Upper lobe of left lung (tissue), 6 donors: ENCODE data around the gene AFP. TPM values are rescaled to one million over a fixed set of nuclear protein-coding genes. Genes with fewer than 3 reads are reported as not detected.

Source experiments
- ATAC-seq, 2 donors: fragments of 200-7000 bp; cut with Tn5 transposase; one replicate each; pipeline ENCODE4 v1.9.1; 2022; ENCODE audit warnings: mild to moderate bottlenecking in 2 of 2, moderate library complexity in 2 of 2; ENCODE audit not compliant: low FRiP score in 2 of 2
- DNase-seq, 2 donors: peaks; one replicate each; pipeline ENCODE4 v3.0.0-alpha.2; 2019 to 2020
- H3K27ac ChIP-seq, 4 donors: fragments of 200-600 bp; sonication (generic); one replicate each; pipeline ENCODE4 v1.5.1; 2016 to 2019
- H3K27me3 ChIP-seq, 4 donors: fragments of 200-600 bp; sonication (generic); one replicate each; pipeline ENCODE4 v1.5.1; 2017 to 2019
- H3K36me3 ChIP-seq, 4 donors: fragments of 200-600 bp; sonication (generic); one replicate each; pipeline ENCODE4 v1.5.1; 2016 to 2019
- H3K4me1 ChIP-seq, 4 donors: fragments of 200-600 bp; sonication (generic); one replicate each; pipeline ENCODE4 v1.5.1; 2018 to 2019
- H3K4me3 ChIP-seq, 4 donors: fragments of 200-600 bp; sonication (generic); one replicate each; pipeline ENCODE4 v1.5.1; 2017 to 2019; ENCODE audit warnings: mild to moderate bottlenecking in 2 of 4, moderate library complexity in 1 of 4
- H3K9me3 ChIP-seq, 4 donors: fragments of 200-600 bp; sonication (generic); one replicate each; pipeline ENCODE4 v1.5.1; 2018 to 2019
- CTCF ChIP-seq, 6 experiments: fragments of 450-650 bp in 4 of 6; fragments of 200-600 bp in 2 of 6; sonication (generic) in 2 of 6; IDR thresholded peaks; one replicate each; pipeline ENCODE4 v1.5.1; 2016 to 2019; ENCODE audit warnings: antibody characterized with exemption in 6 of 6
- EP300 ChIP-seq, 4 donors: sonication (generic); formaldehyde crosslinking; IDR thresholded peaks; one replicate each; pipeline ENCODE4 v1.5.1; 2017; ENCODE audit warnings: antibody characterized with exemption in 4 of 4, control low read depth in 2 of 4
- POLR2A ChIP-seq, 4 donors: fragments of 450-650 bp; IDR thresholded peaks; one replicate each; pipeline ENCODE4 v1.5.1; 2016 to 2017; ENCODE audit warnings: antibody characterized with exemption in 4 of 4, mild to moderate bottlenecking in 2 of 4
- POLR2AphosphoS5 ChIP-seq, 2 donors: sonication (generic); formaldehyde crosslinking; IDR thresholded peaks; one replicate each; pipeline ENCODE4 v1.5.1; 2017; ENCODE audit warnings: antibody characterized with exemption in 2 of 2
- WGBS, 2 donors: methylation state at CpG; one replicate each; pipeline ENCODE4 v1.1.5; 2017 to 2018; 5-methylcytosine and 5-hydroxymethylcytosine counted together
- total RNA-seq, 6 donors: library from RNA; depleted of rRNA in 4 of 6; stranded (reverse); fragments of >200 nt in 4 of 6; gene quantifications; one replicate each; pipeline versions ENCODE4 v1.1.0 to v1.2.1, GENCODE V29; 2016 to 2021
- donor health status: DM: no; HTN: no; CAD: no; lungs with moderate emphysema.
- donor health status: DM: no; HTN: yes; CAD: no; lungs with severe emphysema.

Gene AFP
- total RNA-seq, 6 donors from 2014 or later: 1.2 to 2.9 TPM; not detected in 4

GRCh38 chr4:73456177-73457022, 20.4 kb downstream of the AFP start:
- no peak for ATAC-seq
- DNase-seq: no peak
- H3K27me3 ChIP-seq: no peaks in the 10 kb centered on the region
- H3K36me3 ChIP-seq: no peaks in the 10 kb centered on the region
- H3K27ac ChIP-seq: no peak overlapping the region
- H3K4me1 ChIP-seq: no peaks in the 10 kb centered on the region
- TF ChIP-seq CTCF (IDR thresholded peaks at IDR 0.05): no peak
- TF ChIP-seq POLR2AphosphoS5 (IDR thresholded peaks at IDR 0.05): no peak
- TF ChIP-seq EP300 (IDR thresholded peaks at IDR 0.05): no peak
- no peak for TF ChIP-seq POLR2A (IDR thresholded peaks at IDR 0.05)
- H3K4me3 ChIP-seq: no peak overlapping the region
- no peaks in the 10 kb centered on the region for H3K9me3 ChIP-seq
- 71 to 84% methylated on average over 5 of the region's 5 CpGs for WGBS, 2 donors

GRCh38 chr4:73458184-73459047, 22.4 kb downstream of the AFP start:
- Histone ChIP-seq H3K27ac (no peak overlapping the region), H3K4me1 (no peaks in the 10 kb centered on the region), H3K9me3 (no peaks in the 10 kb centered on the region), H3K36me3 (no peaks in the 10 kb centered on the region), H3K27me3 (no peaks in the 10 kb centered on the region), H3K4me3 (no peak overlapping the region)
- 78 to 85% methylated on average over 4 of the region's 4 CpGs for WGBS, 2 donors
- ATAC-seq (no peak), DNase-seq (no peak)
- TF ChIP-seq POLR2AphosphoS5 (IDR thresholded peaks at IDR 0.05) (no peak), EP300 (IDR thresholded peaks at IDR 0.05) (no peak), CTCF (IDR thresholded peaks at IDR 0.05) (no peak), POLR2A (IDR thresholded peaks at IDR 0.05) (no peak)

GRCh38 chr4:73459048-73459421, 23.0 kb downstream of the AFP start:
- no peak for TF ChIP-seq POLR2A (IDR thresholded peaks at IDR 0.05)
- no peak for TF ChIP-seq EP300 (IDR thresholded peaks at IDR 0.05)
- no peak for TF ChIP-seq POLR2AphosphoS5 (IDR thresholded peaks at IDR 0.05)
- no peak for TF ChIP-seq CTCF (IDR thresholded peaks at IDR 0.05)
- no peaks in the 10 kb centered on the region for H3K4me1 ChIP-seq
- WGBS, 2 donors: 65 to 72% methylated on average over 3 of the region's 3 CpGs
- DNase-seq: no peak
- H3K36me3 ChIP-seq: no peaks in the 10 kb centered on the region
- ATAC-seq: no peak
- H3K27me3 ChIP-seq: no peaks in the 10 kb centered on the region
- H3K4me3 ChIP-seq: no peak overlapping the region
- no peak overlapping the region for H3K27ac ChIP-seq
- H3K9me3 ChIP-seq: no peaks in the 10 kb centered on the region

GRCh38 chr4:73460913-73461522, 25.0 kb downstream of the AFP start:
- WGBS, 2 donors: 71 to 78% methylated on average over 4 of the region's 4 CpGs
- Histone ChIP-seq H3K9me3 (no peaks in the 10 kb centered on the region), H3K4me3 (no peak overlapping the region), H3K27me3 (no peaks in the 10 kb centered on the region), H3K36me3 (no peaks in the 10 kb centered on the region), H3K4me1 (no peaks in the 10 kb centered on the region), H3K27ac (no peak overlapping the region)
- TF ChIP-seq EP300 (IDR thresholded peaks at IDR 0.05): no peak
- TF ChIP-seq POLR2A (IDR thresholded peaks at IDR 0.05): no peak
- TF ChIP-seq CTCF (IDR thresholded peaks at IDR 0.05): no peak
- no peak for TF ChIP-seq POLR2AphosphoS5 (IDR thresholded peaks at IDR 0.05)
- DNase-seq: no peak
- no peak for ATAC-seq
